ENCODE measurements around the gene ARIH1. TPM values are rescaled to one million over a fixed set of nuclear protein-coding genes. Genes with fewer than 3 reads are reported as not detected.

Gene ARIH1
- total RNA-seq, 2 donors from 2014 or later, result 28.6 to 88.4 TPM

GRCh38 chr15:72464251-72464650 is 9.9 kb upstream of the ARIH1 start:
- no peaks in the 10 kb centered on the region for H3K36me3 ChIP-seq
- H3K27me3 ChIP-seq (replicated peaks; ENCODE audit: insufficient read depth), result no peaks in the 10 kb centered on the region
- H3K4me1 ChIP-seq (ENCODE audit: control insufficient read depth in 1 of 2, low read depth in 2 of 2), result no peaks in the 10 kb centered on the region
- no peak for TF ChIP-seq CTCF (IDR thresholded peaks at IDR 0.05)
- DNase-seq (ENCODE audit: low spot score), result no peak
- peak overlapping the region; percentile 20 for H3K4me3 ChIP-seq
- H3K9me3 ChIP-seq, result no peaks in the 10 kb centered on the region
- no peak for ATAC-seq (ENCODE audit: insufficient number of reproducible peaks, low FRiP score, low read depth)
- H3K27ac ChIP-seq, result no peak overlapping the region

- Histone ChIP-seq H3K36me3 (no peaks in the 10 kb centered on the region), H3K27ac (no peak overlapping the region), H3K4me3 (no peak overlapping the region), H3K9me3 (no peaks in the 10 kb centered on the region), H3K4me1 (ENCODE audit: control insufficient read depth in 1 of 2, low read depth in 2 of 2) (peaks cover 0 to 11% of the 10 kb centered on the region in 2 donors), H3K27me3 (replicated peaks; ENCODE audit: insufficient read depth) (no peaks in the 10 kb centered on the region)
- no peak for ATAC-seq (ENCODE audit: insufficient number of reproducible peaks, low FRiP score, low read depth)
- no peak for DNase-seq (ENCODE audit: low spot score)
- TF ChIP-seq CTCF (IDR thresholded peaks at IDR 0.05), result no peak
Observed at GRCh38 chr15:72468103-72468502, 6.0 kb upstream of the ARIH1 start.

GRCh38 chr15:72472992-72473610 is 1.0 kb upstream of the ARIH1 start:
- TF ChIP-seq CTCF (IDR thresholded peaks at IDR 0.05), result no peak
- Histone ChIP-seq H3K4me1 (ENCODE audit: control insufficient read depth in 1 of 2, low read depth in 2 of 2) (peaks cover 18 to 39% of the 10 kb centered on the region in 2 donors), H3K9me3 (no peaks in the 10 kb centered on the region), H3K27ac (peak overlapping the region; percentile 97 to 100), H3K4me3 (peak overlapping the region; percentile 95), H3K27me3 (replicated peaks; ENCODE audit: insufficient read depth) (no peaks in the 10 kb centered on the region), H3K36me3 (no peaks in the 10 kb centered on the region)
- DNase-seq (ENCODE audit: low spot score), result no peak
- ATAC-seq (ENCODE audit: insufficient number of reproducible peaks, low FRiP score, low read depth), result no peak

GRCh38 chr15:72474466-72474911 is 359 bp downstream of the ARIH1 start:
- no peak for TF ChIP-seq CTCF (IDR thresholded peaks at IDR 0.05)
- no peak for DNase-seq (ENCODE audit: low spot score)
- Histone ChIP-seq H3K27ac (peak overlapping the region; percentile 97 to 100), H3K4me1 (ENCODE audit: control insufficient read depth in 1 of 2, low read depth in 2 of 2) (peaks cover 26 to 51% of the 10 kb centered on the region in 2 donors), H3K27me3 (replicated peaks; ENCODE audit: insufficient read depth) (no peaks in the 10 kb centered on the region), H3K36me3 (no peaks in the 10 kb centered on the region), H3K9me3 (no peaks in the 10 kb centered on the region), H3K4me3 (peak overlapping the region; percentile 95)
- ATAC-seq (ENCODE audit: insufficient number of reproducible peaks, low FRiP score, low read depth), result peak; percentile 29

- peak; percentile 22 for DNase-seq (ENCODE audit: low spot score)
- H3K27me3 ChIP-seq (replicated peaks; ENCODE audit: insufficient read depth), result no peaks in the 10 kb centered on the region
- no peak for TF ChIP-seq CTCF (IDR thresholded peaks at IDR 0.05)
- H3K4me1 ChIP-seq (ENCODE audit: control insufficient read depth in 1 of 2, low read depth in 2 of 2), result peaks cover 30 to 57% of the 10 kb centered on the region in 2 donors
- no peaks in the 10 kb centered on the region for H3K36me3 ChIP-seq
- H3K4me3 ChIP-seq, result peak overlapping the region; percentile 95
- peak; percentile 32 for ATAC-seq (ENCODE audit: insufficient number of reproducible peaks, low FRiP score, low read depth)
- H3K9me3 ChIP-seq, result no peaks in the 10 kb centered on the region
- peak overlapping the region; percentile 97 to 100 for H3K27ac ChIP-seq
Observed at GRCh38 chr15:72474912-72475628, 940 bp downstream of the ARIH1 start.
